SK-N-SH (cell line): ENCODE measurements around the gene SPRR2B. TPM values are rescaled to one million over a fixed set of nuclear protein-coding genes. Genes with fewer than 3 reads are reported as not detected.

Source experiments
- CTCF ChIA-PET: fragments of 300-600, 350-600 bp; formaldehyde crosslinking; extraction: SDS; loops from one replicate; lab custom pipeline; 2021; lab: Yijun Ruan, JAX
- POLR2A ChIA-PET: fragments of 350-600 bp; sonication (Branson Sonifier 250); formaldehyde crosslinking; extraction: SDS; loops from one replicate; lab custom pipeline; 2020; ENCODE audit warnings: antibody characterized with exemption, inconsistent platforms; lab: Yijun Ruan, JAX
- DNase-seq: peaks from one replicate; pipeline ENCODE4 v3.0.0; 2012
- H2AFZ ChIP-seq: fragments of 200-600 bp; sonication (generic); 2 replicates; pipeline ENCODE4 v1.8.1; 2016; ENCODE audit warnings: antibody characterized with exemption, mild to moderate bottlenecking, low read depth
- H3F3A ChIP-seq: fragments of 200-600 bp; sonication (generic); replicated peaks from 2 replicates; pipeline ENCODE3; 2016; ENCODE audit warnings: antibody characterized with exemption, mild to moderate bottlenecking; ENCODE audit not compliant: insufficient read depth
- H3K27ac ChIP-seq, 2 experiments: fragments of 200-500 bp in 1 of 2; fragments of 200-600 bp in 1 of 2; sonication (Bioruptor generic) in 1 of 2; sonication (generic), shearing (Covaris generic) in 1 of 2; 2 replicates each; pipeline versions ENCODE4 v1.5.1 to v1.6.1; 2014 to 2016; ENCODE audit warnings: low read depth in 2 of 2, inconsistent platforms in 1 of 2, low read length in 1 of 2, mild to moderate bottlenecking in 1 of 2, mixed read lengths in 1 of 2
- H3K27me3 ChIP-seq: fragments of 200-600 bp; sonication (generic), shearing (Covaris generic); 2 replicates; pipeline ENCODE4 v1.6.1; 2016; ENCODE audit warnings: mixed run types; ENCODE audit not compliant: insufficient read depth
- H3K36me3 ChIP-seq, 2 experiments: fragments of 200-500 bp in 1 of 2; fragments of 200-600 bp in 1 of 2; sonication (Bioruptor generic) in 1 of 2; sonication (generic) in 1 of 2; replicated peaks in 1 of 2; 2 replicates each; pipeline versions ENCODE3 to v1.5.1; 2014 to 2016; ENCODE audit warnings: low read length in 1 of 2, mild to moderate bottlenecking in 1 of 2; ENCODE audit not compliant: insufficient read depth in 2 of 2, control insufficient read depth in 1 of 2
- H3K4me1 ChIP-seq, 2 experiments: fragments of 200-500 bp in 1 of 2; fragments of 200-600 bp in 1 of 2; sonication (Bioruptor generic) in 1 of 2; sonication (generic), shearing (Covaris generic) in 1 of 2; 2 replicates each; pipeline versions ENCODE4 v1.5.1 to v1.6.1; 2014 to 2016; ENCODE audit warnings: low read depth in 1 of 2, low read length in 1 of 2, mixed run types in 1 of 2; ENCODE audit not compliant: insufficient read depth in 2 of 2, control insufficient read depth in 1 of 2
- H3K4me2 ChIP-seq: fragments of 200-600 bp; sonication (generic), shearing (Covaris generic); 2 replicates; pipeline ENCODE4 v1.6.1; 2017; ENCODE audit warnings: mixed run types
- H3K4me3 ChIP-seq, 2 experiments: fragments of 200-500 bp in 1 of 2; fragments of 200-600 bp in 1 of 2; sonication (Bioruptor generic) in 1 of 2; sonication (generic), shearing (Covaris generic) in 1 of 2; 2 replicates each; pipeline versions ENCODE4 v1.5.1 to v1.8.1; 2014 to 2016; ENCODE audit warnings: low read depth in 2 of 2, inconsistent platforms in 1 of 2, low read length in 1 of 2, mild to moderate bottlenecking in 1 of 2, mixed read lengths in 1 of 2, moderate library complexity in 1 of 2
- H3K79me2 ChIP-seq: fragments of 200-600 bp; sonication (generic); 2 replicates; pipeline ENCODE4 v1.8.1; 2017; ENCODE audit warnings: mild to moderate bottlenecking; ENCODE audit not compliant: insufficient read depth
- H3K9ac ChIP-seq: fragments of 200-600 bp; sonication (generic); 2 replicates; pipeline ENCODE4 v1.6.1; 2017; ENCODE audit warnings: mixed run types
- H3K9me2 ChIP-seq: fragments of 200-600 bp; sonication (generic); 2 replicates; pipeline ENCODE4 v1.6.1; 2017; ENCODE audit warnings: mixed run types
- H3K9me3 ChIP-seq: fragments of 200-600 bp; sonication (generic); 2 replicates; pipeline ENCODE4 v1.6.1; 2017; ENCODE audit warnings: mixed run types, mild to moderate bottlenecking, moderate library complexity
- H4K20me1 ChIP-seq: fragments of 200-600 bp; sonication (generic); 2 replicates; pipeline ENCODE4 v1.6.1; 2017; ENCODE audit warnings: mild to moderate bottlenecking, mixed run types; ENCODE audit not compliant: insufficient read depth
- ELF1 ChIP-seq: IDR thresholded peaks from 2 replicates; pipeline ENCODE4 v1.4.0; 2012
- EZH2phosphoT487 ChIP-seq: fragments of 200-600 bp; sonication (generic); IDR thresholded peaks from 2 replicates; pipeline ENCODE4 v1.6.1; 2017; ENCODE audit warnings: low read depth, mixed run types, mild to moderate bottlenecking, antibody characterized with exemption, moderate library complexity, borderline replicate concordance
- FOXJ3 ChIP-seq: sonication (generic); formaldehyde crosslinking; IDR thresholded peaks from 2 replicates; pipeline ENCODE4 v1.5.1; 2020; ENCODE audit warnings: mild to moderate bottlenecking, missing genetic modification reagents
- GATA2 ChIP-seq: sonication (generic); formaldehyde crosslinking; IDR thresholded peaks from 2 replicates; pipeline ENCODE4 v1.5.0; 2020; ENCODE audit warnings: mild to moderate bottlenecking, missing genetic modification reagents
- JUND ChIP-seq: IDR thresholded peaks from 2 replicates; pipeline ENCODE4 v1.4.0; 2012
- MEF2A ChIP-seq: IDR thresholded peaks from 2 replicates; pipeline ENCODE4 v1.4.0; 2012; ENCODE audit warnings: low read depth, borderline replicate concordance
- MXI1 ChIP-seq: IDR thresholded peaks from 2 replicates; pipeline ENCODE4 v1.6.1; 2012; ENCODE audit warnings: mild to moderate bottlenecking, low read depth, low read length, improper control_type of control experiment
- NFIC ChIP-seq: IDR thresholded peaks from 2 replicates; pipeline ENCODE4 v1.4.0; 2012; ENCODE audit warnings: borderline replicate concordance
- NRF1 ChIP-seq: IDR thresholded peaks from 2 replicates; pipeline ENCODE4 v1.6.1; 2012; ENCODE audit warnings: low read depth, mild to moderate bottlenecking, low read length
- POLR2AphosphoS5 ChIP-seq: IDR thresholded peaks from 2 replicates; pipeline ENCODE4 v1.6.1; 2012; ENCODE audit warnings: low read depth, low read length
- TAF1 ChIP-seq: IDR thresholded peaks from 2 replicates; pipeline ENCODE4 v1.6.1; 2012; ENCODE audit warnings: low read depth, mild to moderate bottlenecking, low read length, moderate library complexity, borderline replicate concordance
- TCF12 ChIP-seq: IDR thresholded peaks from 2 replicates; pipeline ENCODE4 v1.4.0; 2012
- WGBS: methylation state at CpG from one replicate; pipeline ENCODE4 v1.1.6; 2017; ENCODE audit warnings: low lambda C conversion rate; 5-methylcytosine and 5-hydroxymethylcytosine counted together
- polyA plus RNA-seq, 3 experiments: library from polyadenylated mRNA; depleted of rRNA; stranded (reverse); fragments of >200 nt; gene quantifications; 2 replicates each; pipeline ENCODE4 v1.2.3, GENCODE V29; 2012
- TF ChIP-seq, protein P1 (sequence below): fragments of 150-350 bp; IDR thresholded peaks from 2 replicates; pipeline ENCODE4 v1.6.1; 2016; ENCODE audit warnings: mild to moderate bottlenecking, low read depth, low read length

The SPRR2B gene
- polyA plus RNA-seq, 1 of the 3 experiments (the other 2 are of a cell fraction) = not detected

GRCh38 chr1:153072806-153073726 is 1.7 kb upstream of the SPRR2B start:
- Histone ChIP-seq H3K9me3 (no peaks in the 10 kb centered on the region), H3K36me3 (no peaks in the 10 kb centered on the region), H3K4me1 (no peaks in the 10 kb centered on the region), H2AFZ (no peak overlapping the region), H3K4me2 (no peak overlapping the region), H4K20me1 (no peaks in the 10 kb centered on the region), H3K9me2 (no peaks in the 10 kb centered on the region), H3K4me3 (no peak overlapping the region), H3K27ac (no peak overlapping the region), H3K79me2 (no peaks in the 10 kb centered on the region), H3F3A (no peaks in the 10 kb centered on the region), H3K9ac (no peak overlapping the region), H3K27me3 (no peaks in the 10 kb centered on the region)
- DNase-seq = no peak
- CTCF ChIA-PET = no interaction called here
- 0% methylated on average over 5 of the region's 5 CpGs for WGBS
- POLR2A ChIA-PET = no interaction called here
- TF ChIP-seq POLR2AphosphoS5 (no peak), JUND (no peak), FOXJ3 (no peak), GATA2 (no peak), MEF2A (no peak), TCF12 (no peak), ELF1 (no peak), MXI1 (no peak), NRF1 (no peak), NFIC (no peak), EZH2phosphoT487 (no peak), TAF1 (no peak)
- TF ChIP-seq, protein P1, sequence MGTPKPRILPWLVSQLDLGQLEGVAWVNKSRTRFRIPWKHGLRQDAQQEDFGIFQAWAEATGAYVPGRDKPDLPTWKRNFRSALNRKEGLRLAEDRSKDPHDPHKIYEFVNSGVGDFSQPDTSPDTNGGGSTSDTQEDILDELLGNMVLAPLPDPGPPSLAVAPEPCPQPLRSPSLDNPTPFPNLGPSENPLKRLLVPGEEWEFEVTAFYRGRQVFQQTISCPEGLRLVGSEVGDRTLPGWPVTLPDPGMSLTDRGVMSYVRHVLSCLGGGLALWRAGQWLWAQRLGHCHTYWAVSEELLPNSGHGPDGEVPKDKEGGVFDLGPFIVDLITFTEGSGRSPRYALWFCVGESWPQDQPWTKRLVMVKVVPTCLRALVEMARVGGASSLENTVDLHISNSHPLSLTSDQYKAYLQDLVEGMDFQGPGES = no peak

- Histone ChIP-seq H3F3A (no peaks in the 10 kb centered on the region), H3K9ac (no peak overlapping the region), H3K79me2 (no peaks in the 10 kb centered on the region), H3K4me3 (no peak overlapping the region), H3K36me3 (no peaks in the 10 kb centered on the region), H4K20me1 (no peaks in the 10 kb centered on the region)
- WGBS = 0% methylated on average over 2 of the region's 2 CpGs
- CTCF ChIA-PET = no interaction called here
- TF ChIP-seq NRF1 (no peak), JUND (no peak)
- TF ChIP-seq, all 33 proteins: peak for 0
- POLR2A ChIA-PET = no interaction called here
- Histone ChIP-seq H3K9me2 (no peaks in the 10 kb centered on the region), H3K27me3 (no peaks in the 10 kb centered on the region), H2AFZ (no peak overlapping the region), H3K27ac (no peak overlapping the region), H3K9me3 (no peaks in the 10 kb centered on the region), H3K4me1 (no peaks in the 10 kb centered on the region), H3K4me2 (no peak overlapping the region)
- DNase-seq = no peak
Measured at GRCh38 chr1:153070243-153070642, 1.2 kb downstream of the SPRR2B start.
